ENCODE results near the gene ZNF69. TPM values are rescaled to one million over a fixed set of nuclear protein-coding genes. Genes with fewer than 3 reads are reported as not detected.

The ZNF69 gene
- total and polyA plus RNA-seq, 2 of the 13 experiments (the other 11 are each of a cell fraction or from before 2014, with no cell fraction given), result 9.6 to 21.0 TPM

DNA sequence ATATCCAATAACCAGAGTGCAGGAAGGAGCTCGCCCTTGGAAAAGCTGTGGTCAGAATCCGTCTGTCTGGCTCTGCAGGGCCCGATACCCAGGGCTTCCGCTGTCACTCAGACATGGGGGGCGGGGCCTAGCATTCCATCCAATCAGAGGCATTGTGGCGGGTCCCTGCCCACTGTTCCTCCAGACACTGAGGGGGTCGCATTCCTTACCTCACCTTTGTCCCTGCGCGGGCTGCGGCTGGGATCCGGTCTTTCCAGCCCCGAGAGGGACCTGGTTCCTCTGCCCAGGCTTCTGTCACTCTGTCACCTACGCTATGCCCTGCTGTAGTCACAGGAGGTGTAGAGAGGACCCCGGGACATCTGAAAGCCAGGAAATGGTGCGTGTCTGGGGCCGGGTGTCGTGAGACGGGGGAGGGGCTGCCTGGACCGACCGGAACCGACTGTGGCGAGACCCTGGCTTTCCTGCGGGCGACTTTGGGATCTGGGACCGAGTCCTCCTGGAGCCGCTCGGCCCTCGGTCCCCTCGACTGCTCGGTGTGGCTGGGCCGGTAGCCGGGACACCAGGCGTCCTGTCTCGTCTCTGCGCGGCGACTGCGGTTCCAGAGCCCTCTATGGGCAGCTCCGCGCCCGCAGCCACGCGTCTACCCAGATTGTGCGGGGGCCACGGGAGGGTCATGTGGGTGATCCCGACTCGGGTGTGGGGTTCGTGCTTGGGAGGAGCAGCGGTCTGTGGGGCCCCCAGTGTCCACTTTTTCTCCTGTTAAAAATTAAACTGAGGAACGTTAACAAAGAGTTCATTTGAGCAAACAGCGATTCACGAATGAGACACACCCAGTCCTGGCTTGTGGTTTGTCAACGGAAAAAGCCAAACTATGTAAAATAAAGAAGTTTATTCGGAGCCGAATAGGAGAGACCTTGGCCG, at the start of gene ZNF69 (continued):
- TF ChIP-seq TFDP1 (CRISPR knock-in tag; IDR thresholded peaks at IDR 0.05; ENCODE audit: borderline replicate concordance) (peak; percentile 73; the same call in 1 of the 2 replicates), ZNF781 (CRISPR knock-in tag; IDR thresholded peaks at IDR 0.05; ENCODE audit: borderline replicate concordance, not compliant biosample characterization) (peak; percentile 30), ZNF839 (CRISPR knock-in tag; IDR thresholded peaks at IDR 0.05; ENCODE audit: borderline replicate concordance) (peak; percentile 96; the same call in 1 of the 2 replicates), MTERF4 (CRISPR knock-in tag; IDR thresholded peaks at IDR 0.05) (peak; percentile 62; the same call in 1 of the 2 replicates), HDAC1 (CRISPR knock-in tag; IDR thresholded peaks at IDR 0.05) (peak; percentile 89)

- in situ Hi-C loops (cut with HindIII; ENCODE audit: extremely low pct_ligation_motif_present, low pct_unique_long_range_greater_than_20kb), result no loop called here
- intact Hi-C loops (cut with micrococcal nuclease; ENCODE audit: unreplicated experiment), result no loop called here
- CTCF ChIA-PET (ENCODE audit: low intra/inter-chr PET ratio, low total read pairs), result no interaction called here
- BruUV-seq (replicated peaks), result no TSS peak
- Histone ChIP-seq H3K4me3 (replicated peaks in 1 of 3; ENCODE audit: insufficient read depth in 1 of 3, low read depth in 2 of 3, low read length in 3 of 3) (no peak overlapping the region), H3K36me3 (replicated peaks in 1 of 2; ENCODE audit: control insufficient read depth in 1 of 2, insufficient read depth in 2 of 2, low read length in 2 of 2) (no peaks in the 10 kb centered on the region), H3K4me2 (ENCODE audit: low read depth, low read length) (no peak overlapping the region), H3K27ac (ENCODE audit: extremely low read length, insufficient read depth, low read length) (no peak overlapping the region), H3K27me3 (ENCODE audit: control insufficient read depth in 1 of 2, insufficient read depth in 2 of 2, low read length in 2 of 2) (peaks cover 0 to 3% of the 10 kb centered on the region in 2 experiments; a peak in 1 of 5 replicates), H2AFZ (ENCODE audit: low read length) (no peak overlapping the region), H4K20me1 (ENCODE audit: insufficient read depth, low read length) (no peaks in the 10 kb centered on the region), H3K4me1 (ENCODE audit: insufficient read depth, low read length) (peaks cover 28% of the 10 kb centered on the region), H3K79me2 (ENCODE audit: insufficient read depth, low read length) (no peaks in the 10 kb centered on the region), H3K9me3 (ENCODE audit: low read length) (no peaks in the 10 kb centered on the region), H3K9ac (ENCODE audit: insufficient read depth, low read depth, low read length) (no peak overlapping the region)
- DNase-seq (ENCODE audit: low spot score), result no peak
- ATAC-seq, result no peak
- no peak for FAIRE-seq
- 7% methylated on average over 2 of the region's 2 CpGs for WGBS (ENCODE audit: low lambda C conversion rate)
- POLR2A ChIA-PET, result no interaction called here
- TF ChIP-seq ZBTB7B (CRISPR knock-in tag; IDR thresholded peaks at IDR 0.05) (no peak), ZNF83 (CRISPR knock-in tag; IDR thresholded peaks at IDR 0.05; ENCODE audit: borderline replicate concordance) (no peak), E2F5 (CRISPR knock-in tag; conservative IDR thresholded peaks at IDR 0.05) (no peak)
- TF ChIP-seq, protein P1, sequence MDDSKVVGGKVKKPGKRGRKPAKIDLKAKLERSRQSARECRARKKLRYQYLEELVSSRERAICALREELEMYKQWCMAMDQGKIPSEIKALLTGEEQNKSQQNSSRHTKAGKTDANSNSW (CRISPR knock-in tag; IDR thresholded peaks at IDR 0.05; ENCODE audit: borderline replicate concordance), result no peak
- TF ChIP-seq, protein P2, sequence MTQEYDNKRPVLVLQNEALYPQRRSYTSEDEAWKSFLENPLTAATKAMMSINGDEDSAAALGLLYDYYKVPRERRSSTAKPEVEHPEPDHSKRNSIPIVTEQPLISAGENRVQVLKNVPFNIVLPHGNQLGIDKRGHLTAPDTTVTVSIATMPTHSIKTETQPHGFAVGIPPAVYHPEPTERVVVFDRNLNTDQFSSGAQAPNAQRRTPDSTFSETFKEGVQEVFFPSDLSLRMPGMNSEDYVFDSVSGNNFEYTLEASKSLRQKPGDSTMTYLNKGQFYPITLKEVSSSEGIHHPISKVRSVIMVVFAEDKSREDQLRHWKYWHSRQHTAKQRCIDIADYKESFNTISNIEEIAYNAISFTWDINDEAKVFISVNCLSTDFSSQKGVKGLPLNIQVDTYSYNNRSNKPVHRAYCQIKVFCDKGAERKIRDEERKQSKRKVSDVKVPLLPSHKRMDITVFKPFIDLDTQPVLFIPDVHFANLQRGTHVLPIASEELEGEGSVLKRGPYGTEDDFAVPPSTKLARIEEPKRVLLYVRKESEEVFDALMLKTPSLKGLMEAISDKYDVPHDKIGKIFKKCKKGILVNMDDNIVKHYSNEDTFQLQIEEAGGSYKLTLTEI (CRISPR knock-in tag; conservative IDR thresholded peaks at IDR 0.05), result no peak
- TF ChIP-seq, protein P3, sequence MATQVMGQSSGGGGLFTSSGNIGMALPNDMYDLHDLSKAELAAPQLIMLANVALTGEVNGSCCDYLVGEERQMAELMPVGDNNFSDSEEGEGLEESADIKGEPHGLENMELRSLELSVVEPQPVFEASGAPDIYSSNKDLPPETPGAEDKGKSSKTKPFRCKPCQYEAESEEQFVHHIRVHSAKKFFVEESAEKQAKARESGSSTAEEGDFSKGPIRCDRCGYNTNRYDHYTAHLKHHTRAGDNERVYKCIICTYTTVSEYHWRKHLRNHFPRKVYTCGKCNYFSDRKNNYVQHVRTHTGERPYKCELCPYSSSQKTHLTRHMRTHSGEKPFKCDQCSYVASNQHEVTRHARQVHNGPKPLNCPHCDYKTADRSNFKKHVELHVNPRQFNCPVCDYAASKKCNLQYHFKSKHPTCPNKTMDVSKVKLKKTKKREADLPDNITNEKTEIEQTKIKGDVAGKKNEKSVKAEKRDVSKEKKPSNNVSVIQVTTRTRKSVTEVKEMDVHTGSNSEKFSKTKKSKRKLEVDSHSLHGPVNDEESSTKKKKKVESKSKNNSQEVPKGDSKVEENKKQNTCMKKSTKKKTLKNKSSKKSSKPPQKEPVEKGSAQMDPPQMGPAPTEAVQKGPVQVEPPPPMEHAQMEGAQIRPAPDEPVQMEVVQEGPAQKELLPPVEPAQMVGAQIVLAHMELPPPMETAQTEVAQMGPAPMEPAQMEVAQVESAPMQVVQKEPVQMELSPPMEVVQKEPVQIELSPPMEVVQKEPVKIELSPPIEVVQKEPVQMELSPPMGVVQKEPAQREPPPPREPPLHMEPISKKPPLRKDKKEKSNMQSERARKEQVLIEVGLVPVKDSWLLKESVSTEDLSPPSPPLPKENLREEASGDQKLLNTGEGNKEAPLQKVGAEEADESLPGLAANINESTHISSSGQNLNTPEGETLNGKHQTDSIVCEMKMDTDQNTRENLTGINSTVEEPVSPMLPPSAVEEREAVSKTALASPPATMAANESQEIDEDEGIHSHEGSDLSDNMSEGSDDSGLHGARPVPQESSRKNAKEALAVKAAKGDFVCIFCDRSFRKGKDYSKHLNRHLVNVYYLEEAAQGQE (IDR thresholded peaks at IDR 0.05; ENCODE audit: borderline replicate concordance in 1 of 2, low read depth in 1 of 2, low read length in 2 of 2), result no peak
Measured at GRCh38 chr19:11843722-11844121, 43.9 kb upstream of the ZNF69 start.
